Glutamatergic neuron (in vitro differentiated cells): Measurements from ENCODE around the gene C2CD5. TPM values are rescaled to one million over a fixed set of nuclear protein-coding genes. Genes with fewer than 3 reads are reported as not detected.

Source experiments
- DNase-seq: peaks from one replicate; pipeline ENCODE4 v3.0.0; 2022
- H3K27ac Mint-ChIP-seq: one replicate; pipeline ENCODE4 v1.8.0; 2020; ENCODE audit warnings: mild to moderate bottlenecking, mixed read lengths, inconsistent platforms; ENCODE audit not compliant: unreplicated experiment
- H3K27me3 Mint-ChIP-seq: one replicate; pipeline ENCODE4 v1.8.0; 2020; ENCODE audit warnings: mild to moderate bottlenecking, moderate library complexity, mixed read lengths, inconsistent platforms; ENCODE audit not compliant: unreplicated experiment
- H3K36me3 Mint-ChIP-seq: one replicate; pipeline ENCODE4 v1.8.0; 2020; ENCODE audit warnings: mild to moderate bottlenecking, mixed read lengths, inconsistent platforms; ENCODE audit not compliant: unreplicated experiment
- H3K4me1 Mint-ChIP-seq: one replicate; pipeline ENCODE4 v1.8.0; 2020; ENCODE audit warnings: mild to moderate bottlenecking, low read depth, mixed read lengths, inconsistent platforms; ENCODE audit not compliant: unreplicated experiment
- H3K4me3 Mint-ChIP-seq: one replicate; pipeline ENCODE4 v1.8.0; 2020; ENCODE audit warnings: mild to moderate bottlenecking, mixed read lengths, inconsistent platforms; ENCODE audit not compliant: unreplicated experiment
- H3K9me3 Mint-ChIP-seq: one replicate; pipeline ENCODE4 v1.8.0; 2020; ENCODE audit warnings: mild to moderate bottlenecking, moderate library complexity, mixed read lengths, inconsistent platforms; ENCODE audit not compliant: unreplicated experiment
- CTCF ChIP-seq: fragments of 200-600 bp; sonication (generic); IDR thresholded peaks from one replicate; pipeline ENCODE4 v1.5.0; 2021; ENCODE audit not compliant: partially characterized antibody, unreplicated experiment
- total RNA-seq: library from RNA; stranded (reverse); fragmentation: NEBNext Ultra II Directional; extraction: Animal tissue kit (Norgen Biotek cat#: 25700); gene quantifications from one replicate; pipeline ENCODE4 v1.2.1, GENCODE V29; 2021; ENCODE audit not compliant: unreplicated experiment

C2CD5 gene
- total RNA-seq, 1 donor from 2014 or later = 104 TPM

- H3K9me3 Mint-ChIP-seq = no peaks in the 10 kb centered on the region
- no peak overlapping the region for H3K27ac Mint-ChIP-seq
- no peaks in the 10 kb centered on the region for H3K36me3 Mint-ChIP-seq
- no peaks in the 10 kb centered on the region for H3K4me1 Mint-ChIP-seq
- no peak for DNase-seq
- H3K27me3 Mint-ChIP-seq = no peaks in the 10 kb centered on the region
- TF ChIP-seq CTCF = no peak
- no peak overlapping the region for H3K4me3 Mint-ChIP-seq
Observed at GRCh38 chr12:22431693-22432251, 112.6 kb downstream of the C2CD5 start.

- TF ChIP-seq CTCF = no peak
- H3K9me3 Mint-ChIP-seq = no peaks in the 10 kb centered on the region
- H3K27me3 Mint-ChIP-seq = no peaks in the 10 kb centered on the region
- DNase-seq = no peak
- no peaks in the 10 kb centered on the region for H3K36me3 Mint-ChIP-seq
- H3K27ac Mint-ChIP-seq = no peak overlapping the region
- H3K4me3 Mint-ChIP-seq = no peak overlapping the region
- H3K4me1 Mint-ChIP-seq = no peaks in the 10 kb centered on the region
Observed at GRCh38 chr12:22416801-22417200, 127.5 kb downstream of the C2CD5 start.

GRCh38 chr12:22415342-22416309, 128.7 kb downstream of the C2CD5 start:
- TF ChIP-seq CTCF = no peak
- Mint-ChIP-seq H3K36me3 (no peaks in the 10 kb centered on the region), H3K27ac (no peak overlapping the region), H3K4me1 (no peaks in the 10 kb centered on the region), H3K9me3 (no peaks in the 10 kb centered on the region), H3K4me3 (no peak overlapping the region), H3K27me3 (no peaks in the 10 kb centered on the region)
- no peak for DNase-seq

GRCh38 chr12:22414742-22415141, 129.6 kb downstream of the C2CD5 start:
- H3K27me3 Mint-ChIP-seq = no peaks in the 10 kb centered on the region
- no peaks in the 10 kb centered on the region for H3K9me3 Mint-ChIP-seq
- no peak overlapping the region for H3K27ac Mint-ChIP-seq
- no peak for DNase-seq
- H3K4me1 Mint-ChIP-seq = no peaks in the 10 kb centered on the region
- TF ChIP-seq CTCF = no peak
- no peaks in the 10 kb centered on the region for H3K36me3 Mint-ChIP-seq
- H3K4me3 Mint-ChIP-seq = no peak overlapping the region

- Mint-ChIP-seq H3K4me3 (no peak overlapping the region), H3K4me1 (no peaks in the 10 kb centered on the region), H3K27ac (no peak overlapping the region), H3K27me3 (no peaks in the 10 kb centered on the region), H3K9me3 (no peaks in the 10 kb centered on the region), H3K36me3 (no peaks in the 10 kb centered on the region)
- DNase-seq = no peak
- TF ChIP-seq CTCF = no peak
Observed at GRCh38 chr12:22413592-22413991, 130.8 kb downstream of the C2CD5 start.
